ENCODE results near the gene DFFB. TPM values are rescaled to one million over a fixed set of nuclear protein-coding genes. Genes with fewer than 3 reads are reported as not detected.

Gene DFFB
- total and polyA plus RNA-seq, 2 of the 4 experiments (the other 2 are of a cell fraction), result 6.5 to 7.3 TPM

- Histone ChIP-seq H2BK5ac (ENCODE audit: low read depth, low read length, poor library complexity, severe bottlenecking) (no peak overlapping the region), H3K9ac (ENCODE audit: low read depth, low read length) (no peak overlapping the region), H3K4me2 (ENCODE audit: low read depth, low read length) (no peak overlapping the region), H4K20me1 (ENCODE audit: insufficient read depth, low read length) (no peaks in the 10 kb centered on the region), H3K56ac (ENCODE audit: extremely low read depth, insufficient read depth, low read length) (no peak overlapping the region), H3K18ac (ENCODE audit: low read depth, low read length) (no peak overlapping the region), H2AK5ac (ENCODE audit: low read depth, low read length) (no peak overlapping the region), H3K9me3 (ENCODE audit: control insufficient read depth, insufficient read depth, low read length) (no peaks in the 10 kb centered on the region), H2BK20ac (ENCODE audit: low read depth, low read length) (no peak overlapping the region), H2BK120ac (ENCODE audit: low read depth, low read length) (no peak overlapping the region), H4K91ac (ENCODE audit: insufficient read depth, low read depth, low read length) (no peak overlapping the region), H4K8ac (ENCODE audit: low read depth in 2 of 2, low read length in 2 of 2) (no peak overlapping the region), H3K4ac (ENCODE audit: low read depth, low read length) (no peak overlapping the region), H3K27ac (ENCODE audit: insufficient read depth, low read length) (no peak overlapping the region), H3K36me3 (ENCODE audit: control insufficient read depth, insufficient read depth, low read length) (peaks cover 12% of the 10 kb centered on the region; the same call in 1 of the 2 replicates), H3K23ac (ENCODE audit: low read depth, low read length) (no peak overlapping the region), H3K4me1 (ENCODE audit: control insufficient read depth, insufficient read depth, low read length) (no peaks in the 10 kb centered on the region), H2AFZ (replicated peaks; ENCODE audit: low read length, poor library complexity) (no peak overlapping the region), H3K4me3 (ENCODE audit: insufficient read depth, low read depth, low read length) (no peak overlapping the region), H4K5ac (ENCODE audit: low read depth, low read length) (no peak overlapping the region), H3K14ac (replicated peaks; ENCODE audit: low read depth, low read length) (no peak overlapping the region), H3K9me1 (ENCODE audit: insufficient read depth, low read length) (no peaks in the 10 kb centered on the region), H2BK15ac (ENCODE audit: low read depth, low read length) (no peak overlapping the region), H2AK9ac (replicated peaks; ENCODE audit: low read depth, low read length, poor library complexity) (no peak overlapping the region), H3K27me3 (ENCODE audit: control insufficient read depth, insufficient read depth, low read length) (no peaks in the 10 kb centered on the region), H3K79me1 (ENCODE audit: low read depth in 1 of 2, low read length in 2 of 2) (no peaks in the 10 kb centered on the region)
- CTCF ChIA-PET, result no interaction called here
- WGBS, 2 experiments (ENCODE audit: extremely low coverage in 2 of 2, insufficient read length in 1 of 2), result no CpG with 5 or more reads among the region's 2 CpGs
- POLR2A ChIA-PET (ENCODE audit: unreplicated experiment), result no interaction called here
- intact Hi-C loops (cut with micrococcal nuclease), result no loop called here
- dilution Hi-C loops (cut with HindIII; ENCODE audit: low sequenced_read_pairs, unreplicated experiment), result no loop called here
- no peak for TF ChIP-seq SMC3 (IDR thresholded peaks at IDR 0.05; ENCODE audit: low read depth, low read length)
- no peak for TF ChIP-seq ELK1 (IDR thresholded peaks at IDR 0.05; ENCODE audit: borderline replicate concordance, low read depth, low read length)
- no peak for TF ChIP-seq USF2 (IDR thresholded peaks at IDR 0.05; ENCODE audit: low read depth, low read length)
- TF ChIP-seq FOS (IDR thresholded peaks at IDR 0.05; ENCODE audit: low read depth, low read length), result no peak
- DNase-seq (no peak), ATAC-seq (ENCODE audit: low read depth) (no peak)
- no TSS peak for BruUV-seq (replicated peaks)
- in situ Hi-C loops (cut with MboI; ENCODE audit: low sequenced_read_pairs), result no loop called here
These were observed 43.2 kb upstream of the DFFB start for GRCh38 chr1:3814065-3814464.
